Skeletal muscle tissue (tissue), 5 donors: ENCODE measurements around the gene TNFSF10. TPM values are rescaled to one million over a fixed set of nuclear protein-coding genes. Genes with fewer than 3 reads are reported as not detected.

Source experiments
- H3K27ac ChIP-seq: one replicate; pipeline ENCODE4 v1.7.0; 2013; ENCODE audit warnings: mild to moderate bottlenecking, low read depth, low read length, inconsistent platforms
- H3K27me3 ChIP-seq, 3 donors: one replicate each; pipeline ENCODE4 v1.7.0; 2013; ENCODE audit warnings: low read length in 3 of 3; ENCODE audit not compliant: control insufficient read depth in 3 of 3, insufficient read depth in 3 of 3
- H3K36me3 ChIP-seq, 3 donors: one replicate each; pipeline ENCODE4 v1.7.0; 2013; ENCODE audit warnings: low read length in 3 of 3; ENCODE audit not compliant: control insufficient read depth in 3 of 3, insufficient read depth in 3 of 3
- H3K4me1 ChIP-seq, 3 donors: one replicate each; pipeline ENCODE4 v1.7.0; 2013; ENCODE audit warnings: low read length in 3 of 3, mild to moderate bottlenecking in 3 of 3; ENCODE audit not compliant: control insufficient read depth in 3 of 3, insufficient read depth in 3 of 3
- H3K4me3 ChIP-seq, 3 donors: one replicate each; pipeline ENCODE4 v1.7.0; 2013; ENCODE audit warnings: low read length in 3 of 3
- H3K9ac ChIP-seq, 3 donors: one replicate each; pipeline ENCODE4 v1.7.0; 2013; ENCODE audit warnings: low read length in 3 of 3, mild to moderate bottlenecking in 3 of 3, moderate library complexity in 2 of 3, low read depth in 1 of 3
- H3K9me3 ChIP-seq, 3 donors: one replicate each; pipeline ENCODE4 v1.7.0; 2013; ENCODE audit warnings: low read length in 3 of 3; ENCODE audit not compliant: control insufficient read depth in 3 of 3
- small RNA-seq: library from RNA; depleted of rRNA; stranded (forward); fragments of <200 nt; gene quantifications from one replicate; pipeline ENCODE3, GENCODE V24; 2014
- total RNA-seq: library from RNA; depleted of rRNA; stranded (reverse); fragments of >200 nt; gene quantifications from one replicate; pipeline ENCODE4 v1.2.3, GENCODE V29; 2014
- donor health status: Osteomylitis.

TNFSF10 gene
- total RNA-seq, 1 donor from 2014 or later, result 9.9 TPM

DNA sequence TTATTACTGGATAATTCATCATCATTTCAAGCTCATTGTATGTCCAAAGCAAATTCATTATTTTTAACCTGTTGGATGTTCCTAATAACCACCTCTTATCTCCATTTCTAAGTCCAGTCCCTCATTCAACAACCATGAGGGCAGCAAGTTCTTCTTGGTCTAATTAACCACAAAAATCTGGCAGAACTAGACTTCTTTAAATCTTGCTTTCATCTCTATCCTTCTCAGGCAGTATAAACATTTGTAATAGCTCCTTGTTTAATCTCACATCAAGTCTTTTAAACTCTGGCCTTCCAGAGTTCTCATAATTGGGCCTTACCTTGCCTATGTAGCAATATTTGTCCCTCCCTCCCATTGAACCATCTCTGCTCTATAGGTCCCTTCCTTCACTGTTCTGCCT lies 57.9 kb downstream of the TNFSF10 start:
- H3K27ac ChIP-seq, result no peak overlapping the region
- no peak overlapping the region for H3K4me3 ChIP-seq
- H3K9ac ChIP-seq, result no peak overlapping the region
- no peaks in the 10 kb centered on the region for H3K36me3 ChIP-seq
- no peaks in the 10 kb centered on the region for H3K27me3 ChIP-seq
- H3K9me3 ChIP-seq, result no peaks in the 10 kb centered on the region
- H3K4me1 ChIP-seq, result no peaks in the 10 kb centered on the region

DNA sequence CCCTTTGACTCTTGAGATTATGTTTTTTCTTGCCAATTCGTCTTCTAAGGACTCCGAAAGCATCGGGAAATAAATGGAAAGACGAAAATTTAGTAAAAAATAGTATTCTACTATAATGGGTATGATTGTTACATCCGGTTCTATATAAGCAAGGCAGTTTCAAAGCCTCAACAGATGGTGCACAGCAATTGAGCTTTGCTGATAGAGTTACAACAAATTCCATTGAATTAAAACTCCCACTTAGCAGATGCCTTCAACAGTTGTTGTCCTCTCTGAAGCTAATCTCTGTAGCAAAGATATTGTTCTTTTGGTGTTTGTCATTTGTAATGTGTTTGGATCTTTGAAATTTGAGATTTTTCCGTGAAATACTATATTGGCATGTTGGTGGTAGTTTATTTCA lies 58.9 kb downstream of the TNFSF10 start:
- no peak overlapping the region for H3K4me3 ChIP-seq
- H3K27me3 ChIP-seq, result no peaks in the 10 kb centered on the region
- H3K9me3 ChIP-seq, result no peaks in the 10 kb centered on the region
- H3K27ac ChIP-seq, result no peak overlapping the region
- no peak overlapping the region for H3K9ac ChIP-seq
- no peaks in the 10 kb centered on the region for H3K36me3 ChIP-seq
- no peaks in the 10 kb centered on the region for H3K4me1 ChIP-seq

- H3K9ac ChIP-seq, result no peak overlapping the region
- H3K27me3 ChIP-seq, result no peaks in the 10 kb centered on the region
- no peaks in the 10 kb centered on the region for H3K9me3 ChIP-seq
- H3K27ac ChIP-seq, result no peak overlapping the region
- H3K36me3 ChIP-seq, result no peaks in the 10 kb centered on the region
- no peaks in the 10 kb centered on the region for H3K4me1 ChIP-seq
- no peak overlapping the region for H3K4me3 ChIP-seq
These were observed 61.6 kb downstream of the TNFSF10 start for GRCh38 chr3:172461530-172462138.

DNA sequence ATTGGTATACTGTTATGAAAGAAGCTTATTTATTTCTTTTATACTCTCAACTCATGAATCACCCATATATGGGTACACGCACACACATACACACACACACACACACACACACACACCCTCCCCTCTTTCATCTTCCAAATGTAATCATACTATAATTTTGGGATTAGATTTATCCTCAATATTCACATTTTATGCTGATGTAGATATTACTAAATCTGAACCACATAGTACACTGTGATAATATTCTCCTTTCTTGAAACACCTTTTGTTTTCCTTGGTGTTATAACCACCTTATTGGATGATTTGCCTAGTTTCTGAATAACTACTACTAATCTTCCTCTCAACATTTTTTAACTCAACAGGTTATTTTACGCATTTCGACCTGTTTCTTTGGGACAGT lies 66.8 kb downstream of the TNFSF10 start:
- Histone ChIP-seq H3K4me1 (no peaks in the 10 kb centered on the region), H3K9me3 (no peaks in the 10 kb centered on the region), H3K36me3 (no peaks in the 10 kb centered on the region), H3K27ac (no peak overlapping the region), H3K4me3 (no peak overlapping the region), H3K9ac (no peak overlapping the region), H3K27me3 (peaks cover 0 to 2% (median 0%) of the 10 kb centered on the region in 3 donors)

Small RNA genes lying within 50 kb of the gene (small RNA-seq; reads per million reads assigned to genes)
- gene AC007919.1, result not detected

Other genes with a start within 250 kb of the TNFSF10 start
- gene GHSR, start 75.0 kb downstream of the TNFSF10 start, total RNA-seq, result not detected
- gene NCEH1, start 187.6 kb upstream of the TNFSF10 start, total RNA-seq, result 1.6 TPM
- 7.3 TPM for gene ECT2, start 227.3 kb upstream of the TNFSF10 start, total RNA-seq